Astrocyte (in vitro differentiated cells and primary cell): ENCODE results near the gene JADE1. TPM values are rescaled to one million over a fixed set of nuclear protein-coding genes. Genes with fewer than 3 reads are reported as not detected.

Experiments
- DNase-seq: peaks from one replicate; pipeline ENCODE4 v3.0.0-alpha.2; 2010; ENCODE audit warnings: low read depth
- FAIRE-seq: peaks from 2 replicates; lab custom pipeline; 2011; peaks lifted over from hg19 to GRCh38; lab: Jason Lieb, UNC
- H2AFZ ChIP-seq: 2 replicates; pipeline ENCODE4 v1.6.0; 2012; ENCODE audit warnings: low read depth, low read length, inconsistent platforms
- H3K27ac ChIP-seq: 2 replicates; pipeline ENCODE4 v1.5.1; 2011; ENCODE audit warnings: low read depth, low read length, inconsistent platforms
- H3K27me3 ChIP-seq: 2 replicates; pipeline ENCODE4 v1.6.0; 2011; ENCODE audit warnings: low read length, inconsistent platforms; ENCODE audit not compliant: insufficient read depth
- H3K36me3 ChIP-seq: 2 replicates; pipeline ENCODE4 v1.5.1; 2011; ENCODE audit warnings: low read length, inconsistent platforms; ENCODE audit not compliant: insufficient read depth
- H3K4me1 ChIP-seq: 2 replicates; pipeline ENCODE4 v1.5.1; 2011; ENCODE audit warnings: low read length, inconsistent platforms; ENCODE audit not compliant: insufficient read depth
- H3K4me2 ChIP-seq: 2 replicates; pipeline ENCODE4 v1.6.0; 2012; ENCODE audit warnings: low read length, inconsistent platforms
- H3K4me3 ChIP-seq: 2 replicates; pipeline ENCODE4 v1.5.1; 2011; ENCODE audit warnings: low read depth, mild to moderate bottlenecking, low read length, inconsistent platforms; ENCODE audit not compliant: insufficient read depth
- H3K79me2 ChIP-seq: 2 replicates; pipeline ENCODE4 v1.6.0; 2012; ENCODE audit warnings: mild to moderate bottlenecking, low read length, inconsistent platforms; ENCODE audit not compliant: insufficient read depth
- H3K9ac ChIP-seq: 2 replicates; pipeline ENCODE4 v1.6.0; 2012; ENCODE audit warnings: mild to moderate bottlenecking, low read length, inconsistent platforms
- H3K9me3 ChIP-seq: 2 replicates; pipeline ENCODE4 v1.5.1; 2012; ENCODE audit warnings: low read depth, mild to moderate bottlenecking, low read length, inconsistent platforms; ENCODE audit not compliant: insufficient read depth
- H4K20me1 ChIP-seq: 2 replicates; pipeline ENCODE4 v1.6.0; 2012; ENCODE audit warnings: low read length, inconsistent platforms; ENCODE audit not compliant: insufficient read depth
- H3K27ac Mint-ChIP-seq: one replicate; pipeline ENCODE4 v1.8.0; 2021; ENCODE audit warnings: mild to moderate bottlenecking, mixed read lengths; ENCODE audit not compliant: unreplicated experiment
- H3K27me3 Mint-ChIP-seq: one replicate; pipeline ENCODE4 v1.8.0; 2021; ENCODE audit warnings: low read depth, mixed read lengths; ENCODE audit not compliant: unreplicated experiment
- H3K36me3 Mint-ChIP-seq: one replicate; pipeline ENCODE4 v1.8.0; 2021; ENCODE audit warnings: low read depth, mixed read lengths; ENCODE audit not compliant: unreplicated experiment
- H3K4me1 Mint-ChIP-seq: one replicate; pipeline ENCODE4 v1.8.0; 2021; ENCODE audit warnings: low read depth, mixed read lengths; ENCODE audit not compliant: unreplicated experiment
- H3K4me3 Mint-ChIP-seq: one replicate; pipeline ENCODE4 v1.8.0; 2021; ENCODE audit warnings: mild to moderate bottlenecking, moderate library complexity, mixed read lengths; ENCODE audit not compliant: unreplicated experiment
- H3K9me3 Mint-ChIP-seq: one replicate; pipeline ENCODE4 v1.8.0; 2021; ENCODE audit warnings: mild to moderate bottlenecking, mixed read lengths; ENCODE audit not compliant: unreplicated experiment
- CTCF ChIP-seq: IDR thresholded peaks from 2 replicates; pipeline ENCODE4 v1.5.1; 2011; ENCODE audit warnings: low read depth, mild to moderate bottlenecking, inconsistent platforms, low read length, moderate library complexity; ENCODE audit not compliant: insufficient read depth
- EZH2 ChIP-seq: IDR thresholded peaks from 2 replicates; pipeline ENCODE4 v1.6.1; 2012; ENCODE audit warnings: mild to moderate bottlenecking, low read length, inconsistent platforms; ENCODE audit not compliant: insufficient read depth
- total RNA-seq: library from RNA; stranded (reverse); gene quantifications from 2 replicates; pipeline ENCODE4 v1.2.1, GENCODE V29; 2021

JADE1 gene
- total RNA-seq, 1 donor from 2014 or later, result 88.3 TPM

- Histone ChIP-seq H3K4me2 (peak overlapping the region; percentile 100), H4K20me1 (no peaks in the 10 kb centered on the region), H3K79me2 (peaks cover 38% of the 10 kb centered on the region), H3K9ac (peak overlapping the region; percentile 98), H2AFZ (peak overlapping the region; percentile 54), H3K36me3 (no peaks in the 10 kb centered on the region), H3K4me3 (peak overlapping the region; percentile 93), H3K9me3 (no peaks in the 10 kb centered on the region), H3K27me3 (no peaks in the 10 kb centered on the region), H3K4me1 (no peaks in the 10 kb centered on the region), H3K27ac (peak overlapping the region; percentile 89)
- FAIRE-seq (no peak), DNase-seq (peak; percentile 64)
- Mint-ChIP-seq H3K4me1 (peaks cover 16% of the 10 kb centered on the region), H3K9me3 (no peaks in the 10 kb centered on the region), H3K27me3 (no peaks in the 10 kb centered on the region), H3K4me3 (peak overlapping the region; percentile 99), H3K36me3 (no peaks in the 10 kb centered on the region), H3K27ac (peak overlapping the region; percentile 98)
- no peak for TF ChIP-seq EZH2
- no peak for TF ChIP-seq CTCF
Measured at GRCh38 chr4:128810331-128810870, 901 bp downstream of the JADE1 start.

GRCh38 chr4:128810871-128811570 lies 1.5 kb downstream of the JADE1 start:
- Mint-ChIP-seq H3K36me3 (no peaks in the 10 kb centered on the region), H3K4me1 (peaks cover 20% of the 10 kb centered on the region), H3K27ac (peak overlapping the region; percentile 98), H3K4me3 (peak overlapping the region; percentile 99), H3K27me3 (no peaks in the 10 kb centered on the region), H3K9me3 (no peaks in the 10 kb centered on the region)
- Histone ChIP-seq H2AFZ (peak overlapping the region; percentile 25), H3K79me2 (peaks cover 44% of the 10 kb centered on the region), H4K20me1 (peaks cover under 1% of the 10 kb centered on the region), H3K9me3 (no peaks in the 10 kb centered on the region), H3K27me3 (no peaks in the 10 kb centered on the region), H3K4me2 (peak overlapping the region; percentile 100), H3K4me1 (no peaks in the 10 kb centered on the region), H3K27ac (peak overlapping the region; percentile 89), H3K9ac (peak overlapping the region; percentile 98), H3K4me3 (peak overlapping the region; percentile 93), H3K36me3 (no peaks in the 10 kb centered on the region)
- TF ChIP-seq CTCF, result no peak
- TF ChIP-seq EZH2, result no peak
- peak; percentile 85 for DNase-seq
- FAIRE-seq, result no peak
